ENCODE results near the gene NT5M. TPM values are rescaled to one million over a fixed set of nuclear protein-coding genes. Genes with fewer than 3 reads are reported as not detected.

The NT5M gene
- total RNA-seq, 4 donors from 2014 or later = 1.3 to 3.5 (median 2.3) TPM

GRCh38 chr17:17343160-17343735 is 40.1 kb downstream of the NT5M start:
- no peak for TF ChIP-seq CTCF (IDR thresholded peaks at IDR 0.05)
- DNase-seq (ENCODE audit: low spot score) (peak; percentile 2), ATAC-seq (ENCODE audit: low FRiP score) (no peak)

GRCh38 chr17:17343896-17344506 is 40.8 kb downstream of the NT5M start:
- ATAC-seq (ENCODE audit: low FRiP score) (no peak), DNase-seq (ENCODE audit: low spot score) (peak; percentile 8)
- TF ChIP-seq CTCF (IDR thresholded peaks at IDR 0.05) = no peak

- DNase-seq (ENCODE audit: low spot score) (peak; percentile 2), ATAC-seq (ENCODE audit: low FRiP score) (no peak)
- no peak for TF ChIP-seq CTCF (IDR thresholded peaks at IDR 0.05)
Observed at GRCh38 chr17:17344507-17345293, 41.5 kb downstream of the NT5M start.

- TF ChIP-seq CTCF (IDR thresholded peaks at IDR 0.05) = no peak
- ATAC-seq (ENCODE audit: low FRiP score) (no peak), DNase-seq (ENCODE audit: low spot score) (no peak)
Observed at GRCh38 chr17:17345294-17345597, 42.1 kb downstream of the NT5M start.

GRCh38 chr17:17345686-17346427 is 42.7 kb downstream of the NT5M start:
- DNase-seq (ENCODE audit: low spot score) = peak; percentile 2
- ATAC-seq (ENCODE audit: low FRiP score) = no peak
- no peak for TF ChIP-seq CTCF (IDR thresholded peaks at IDR 0.05)

- DNase-seq (ENCODE audit: low spot score) (no peak), ATAC-seq (ENCODE audit: low FRiP score) (no peak)
- no peak for TF ChIP-seq CTCF (IDR thresholded peaks at IDR 0.05)
Observed at GRCh38 chr17:17346428-17347233, 43.5 kb downstream of the NT5M start.

All from omental fat pad (tissue), 4 donors.